H1 (cell line): ENCODE measurements around the gene CA5A. TPM values are rescaled to one million over a fixed set of nuclear protein-coding genes. Genes with fewer than 3 reads are reported as not detected.

Experiments used
- CTCF ChIA-PET: fragments of 300-600 bp; sonication (Branson Sonifier 250); formaldehyde crosslinking; loops from one replicate; lab custom pipeline; 2021; ENCODE audit not compliant: partially characterized antibody; lab: Charles Lee
- POLR2A ChIA-PET: fragments of 300-600 bp; sonication (Branson Sonifier 250); formaldehyde crosslinking; loops from one replicate; lab custom pipeline; 2021; ENCODE audit warnings: inconsistent platforms; ENCODE audit not compliant: partially characterized antibody; lab: Charles Lee
- DNase-seq, 2 experiments: peaks; one replicate each; pipeline versions ENCODE4 v3.0.0 to v3.0.0-alpha.2; 2010 to 2022; ENCODE audit warnings: low spot score in 2 of 2, low read depth in 1 of 2, mixed read lengths in 1 of 2
- FAIRE-seq: peaks from 2 replicates; lab custom pipeline; 2011; peaks lifted over from hg19 to GRCh38; lab: Jason Lieb, UNC
- H2AFZ ChIP-seq: 2 replicates; pipeline ENCODE4 v1.8.1; 2012; ENCODE audit warnings: low read length, inconsistent platforms
- H2AK5ac ChIP-seq: 2 replicates; pipeline ENCODE4 v1.6.1; 2013; ENCODE audit warnings: low read depth, low read length
- H2BK120ac ChIP-seq: replicated peaks from 2 replicates; pipeline ENCODE3; 2013; ENCODE audit warnings: low read depth, low read length, inconsistent platforms
- H2BK12ac ChIP-seq: 2 replicates; pipeline ENCODE4 v1.6.1; 2013; ENCODE audit warnings: low read depth, low read length
- H2BK15ac ChIP-seq: 2 replicates; pipeline ENCODE4 v1.6.1; 2013; ENCODE audit warnings: low read length
- H2BK20ac ChIP-seq: 2 replicates; pipeline ENCODE4 v1.6.1; 2013; ENCODE audit warnings: low read length
- H2BK5ac ChIP-seq: 2 replicates; pipeline ENCODE4 v1.6.1; 2013; ENCODE audit warnings: low read depth, low read length
- H3K14ac ChIP-seq: 2 replicates; pipeline ENCODE4 v1.6.1; 2013; ENCODE audit warnings: inconsistent platforms; ENCODE audit not compliant: insufficient read length
- H3K18ac ChIP-seq: 2 replicates; pipeline ENCODE4 v1.6.1; 2013; ENCODE audit warnings: low read length; ENCODE audit errors: extremely low read depth
- H3K23ac ChIP-seq: 2 replicates; pipeline ENCODE4 v1.6.1; 2013; ENCODE audit warnings: inconsistent platforms; ENCODE audit not compliant: insufficient read length
- H3K23me2 ChIP-seq: 2 replicates; pipeline ENCODE4 v1.6.1; 2013; ENCODE audit warnings: low read depth, low read length
- H3K27ac ChIP-seq: 2 replicates; pipeline ENCODE4 v1.6.1; 2011; ENCODE audit warnings: low read depth, low read length, inconsistent platforms
- H3K27me3 ChIP-seq, 4 experiments: replicated peaks in 1 of 4; 1 replicate in 1 of 4; 2 replicates in 3 of 4; pipeline versions ENCODE4 v1.6.1 to v1.8.1; 2011 to 2013; ENCODE audit warnings: low read length in 3 of 4, mild to moderate bottlenecking in 3 of 4, inconsistent platforms in 2 of 4, mixed read lengths in 2 of 4, moderate library complexity in 1 of 4; ENCODE audit not compliant: control insufficient read depth in 3 of 4, insufficient read depth in 3 of 4; ENCODE audit errors: extremely low read depth in 1 of 4
- H3K36me3 ChIP-seq, 4 experiments: 2 replicates each; pipeline versions ENCODE4 v1.6.1 to v1.8.1; 2011 to 2013; ENCODE audit warnings: mild to moderate bottlenecking in 4 of 4, low read length in 3 of 4, moderate library complexity in 2 of 4, control low read depth in 1 of 4, inconsistent platforms in 1 of 4; ENCODE audit not compliant: insufficient read depth in 4 of 4, control insufficient read depth in 2 of 4
- H3K4ac ChIP-seq: replicated peaks from 2 replicates; pipeline ENCODE3; 2013; ENCODE audit warnings: low read length, low read depth, mixed read lengths, inconsistent platforms; ENCODE audit not compliant: insufficient read length
- H3K4me1 ChIP-seq, 4 experiments: replicated peaks in 1 of 4; 1 replicate in 1 of 4; 2 replicates in 3 of 4; pipeline versions ENCODE4 v1.6.1 to v1.8.1; 2011 to 2013; ENCODE audit warnings: low read length in 3 of 4, inconsistent platforms in 2 of 4, mixed read lengths in 1 of 4; ENCODE audit not compliant: insufficient read depth in 4 of 4, control insufficient read depth in 3 of 4
- H3K4me2 ChIP-seq, 2 experiments: 2 replicates each; pipeline versions ENCODE4 v1.6.1 to v1.8.1; 2011 to 2013; ENCODE audit warnings: low read depth in 2 of 2, low read length in 2 of 2, control low read depth in 1 of 2, inconsistent platforms in 1 of 2, mild to moderate bottlenecking in 1 of 2; ENCODE audit not compliant: insufficient read depth in 1 of 2
- H3K4me3 ChIP-seq, 4 experiments: fragments of 200-600, 300-600 bp in 1 of 4; sonication (generic), shearing (Covaris generic), sonication (Bioruptor Twin) in 1 of 4; 2 replicates each; pipeline versions ENCODE4 v1.5.1 to v1.8.1; 2011 to 2016; ENCODE audit warnings: low read length in 4 of 4, low read depth in 3 of 4, control low read depth in 2 of 4, inconsistent platforms in 2 of 4, mild to moderate bottlenecking in 2 of 4, mixed read lengths in 1 of 4, moderate library complexity in 1 of 4; ENCODE audit not compliant: insufficient read depth in 2 of 4; ENCODE audit errors: extremely low read depth in 1 of 4
- H3K56ac ChIP-seq: replicated peaks from 2 replicates; pipeline ENCODE3; 2013; ENCODE audit warnings: low read depth, mild to moderate bottlenecking, mixed read lengths, low read length, inconsistent platforms; ENCODE audit not compliant: insufficient read length
- H3K79me1 ChIP-seq: 2 replicates; pipeline ENCODE4 v1.6.1; 2013; ENCODE audit warnings: low read depth, low read length, control low read depth
- H3K79me2 ChIP-seq, 2 experiments: 2 replicates each; pipeline versions ENCODE4 v1.6.1 to v1.8.1; 2012 to 2013; ENCODE audit warnings: low read length in 2 of 2, mild to moderate bottlenecking in 2 of 2, inconsistent platforms in 1 of 2; ENCODE audit not compliant: insufficient read depth in 2 of 2, control insufficient read depth in 1 of 2
- H3K9ac ChIP-seq, 4 experiments: replicated peaks in 1 of 4; 1 replicate in 1 of 4; 2 replicates in 3 of 4; pipeline versions ENCODE4 v1.6.1 to v1.8.1; 2011 to 2013; ENCODE audit warnings: low read depth in 3 of 4, low read length in 3 of 4, control low read depth in 2 of 4, mild to moderate bottlenecking in 2 of 4, moderate library complexity in 2 of 4, inconsistent platforms in 1 of 4; ENCODE audit errors: extremely low read depth in 1 of 4
- H3K9me3 ChIP-seq, 2 experiments: 2 replicates each; pipeline versions ENCODE4 v1.6.1 to v1.8.1; 2012 to 2013; ENCODE audit warnings: mild to moderate bottlenecking in 2 of 2, moderate library complexity in 2 of 2, control low read depth in 1 of 2, inconsistent platforms in 1 of 2, low read depth in 1 of 2, low read length in 1 of 2, mixed read lengths in 1 of 2; ENCODE audit not compliant: insufficient read depth in 2 of 2
- H4K20me1 ChIP-seq, 2 experiments: replicated peaks in 1 of 2; 2 replicates each; pipeline versions ENCODE3 to v1.8.1; 2011 to 2013; ENCODE audit warnings: inconsistent platforms in 2 of 2, low read length in 2 of 2, mild to moderate bottlenecking in 1 of 2; ENCODE audit not compliant: insufficient read depth in 2 of 2, control insufficient read depth in 1 of 2
- H4K5ac ChIP-seq: 2 replicates; pipeline ENCODE4 v1.6.1; 2013; ENCODE audit warnings: low read length, low read depth, mixed read lengths, inconsistent platforms; ENCODE audit not compliant: insufficient read length
- H4K8ac ChIP-seq: 2 replicates; pipeline ENCODE4 v1.8.0; 2013; ENCODE audit warnings: mild to moderate bottlenecking, moderate library complexity, low read length, inconsistent platforms; ENCODE audit not compliant: insufficient read depth; ENCODE audit errors: extremely low read depth
- H4K91ac ChIP-seq: replicated peaks from 2 replicates; pipeline ENCODE3; 2013; ENCODE audit warnings: low read length, mixed read lengths, inconsistent platforms; ENCODE audit not compliant: insufficient read length
- POLR2AphosphoS5 ChIP-seq: IDR thresholded peaks from 2 replicates; pipeline ENCODE4 v1.6.1; 2011; ENCODE audit warnings: low read depth, low read length
- TBP ChIP-seq: IDR thresholded peaks from 2 replicates; pipeline ENCODE4 v1.6.1; 2011; ENCODE audit warnings: low read depth, low read length, improper control_type of control experiment
- WGBS, 2 experiments: shearing (Covaris generic) in 1 of 2; methylation state at CpG; one replicate each; pipeline versions ENCODE4 v1.1.6 to v1.1.7; 2013 to 2015; ENCODE audit warnings: low lambda C conversion rate in 2 of 2, mixed read lengths in 2 of 2, inconsistent platforms in 1 of 2, low coverage in 1 of 2, missing lambda C conversion rate in 1 of 2; ENCODE audit not compliant: insufficient replicate concordance in 2 of 2, insufficient coverage in 1 of 2, insufficient read length in 1 of 2; ENCODE audit errors: extremely low coverage in 1 of 2, missing lambda C conversion rate in 1 of 2; 5-methylcytosine and 5-hydroxymethylcytosine counted together
- polyA plus RNA-seq, 7 experiments: library from polyadenylated mRNA; depleted of rRNA in 3 of 7; stranded (reverse) in 5 of 7; unstranded in 2 of 7; fragments of >200 nt in 5 of 7; fragments of 200-250 nt in 2 of 7; gene quantifications; 1 replicate in 5 of 7; 2 replicates in 1 of 7; 4 replicates in 1 of 7; pipeline versions ENCODE4 v1.2.1 to v1.2.3, GENCODE V29; 2011 to 2013; ENCODE audit warnings: missing spikeins in 2 of 7, mixed read lengths in 2 of 7
- total RNA-seq: library from RNA; stranded (reverse); fragmentation: NEBNext Ultra II Directional; extraction: Animal tissue kit (Norgen Biotek cat#: 25700); gene quantifications from 2 replicates; pipeline ENCODE4 v1.2.1, GENCODE V29; 2021

The CA5A gene
- total and polyA plus RNA-seq, 2 of the 8 experiments (the other 6 are each of a cell fraction or from before 2014, with no cell fraction given): not detected

GRCh38 chr16:87855852-87856715, 80.2 kb downstream of the CA5A start:
- TF ChIP-seq POLR2AphosphoS5: peak; percentile 45; the same call in 1 of the 2 replicates
- no peak for TF ChIP-seq TBP
- Histone ChIP-seq H3K18ac (no peak overlapping the region), H3K56ac (no peak overlapping the region), H4K5ac (no peak overlapping the region), H3K23me2 (no peaks in the 10 kb centered on the region), H3K79me1 (peaks cover 2% of the 10 kb centered on the region), H3K4ac (no peak overlapping the region), H3K4me2 (no peak overlapping the region), H3K9ac (no peak overlapping the region), H2BK120ac (no peak overlapping the region), H3K79me2 (peaks cover 0 to 47% of the 10 kb centered on the region in 2 experiments; a peak in 2 of 4 replicates), H4K20me1 (peaks cover 7 to 10% of the 10 kb centered on the region in 2 experiments), H2BK12ac (no peak overlapping the region), H2BK15ac (no peak overlapping the region), H2AK5ac (no peak overlapping the region), H2AFZ (no peak overlapping the region), H3K4me1 (peaks cover 16 to 40% (median 27%) of the 10 kb centered on the region in 4 experiments), H3K4me3 (no peak overlapping the region), H3K23ac (no peak overlapping the region), H3K9me3 (no peaks in the 10 kb centered on the region), H2BK5ac (no peak overlapping the region), H2BK20ac (no peak overlapping the region), H4K8ac (0 out of 2 replicates have a peak overlapping the region, but pooled peaks have one; percentile 5), H3K14ac (no peak overlapping the region), H4K91ac (no peak overlapping the region), H3K27ac (no peak overlapping the region), H3K36me3 (peaks cover 3 to 17% (median 4%) of the 10 kb centered on the region in 4 experiments; a peak in 6 of 8 replicates), H3K27me3 (no peaks in the 10 kb centered on the region)
- POLR2A ChIA-PET: interaction anchor here (0.7 to 27.1 kb wide), 6 partner anchors 7 to 287 kb away, joined by 3 to 507 read pairs (median 6); partner anchors contain the start of gene SLC7A5
- CTCF ChIA-PET: interaction anchor here (0.6 to 8.8 kb wide), 7 partner anchors 9 to 92 kb away, joined by 3 to 115 read pairs (median 3); no protein-coding TSS in a partner anchor
- WGBS, 2 experiments: 87% methylated on average over 26 of the region's 26 CpGs; no CpG with 5 or more reads in 1 of the 2 experiments
- no peak for DNase-seq
- no peak for FAIRE-seq
